GM21360 (cell line): Measurements from ENCODE around the gene PIP5K1B.

Experiments used
- ATAC-seq: cut with Tn5 transposase; IDR thresholded peaks from one replicate; pipeline ENCODE4 v1.9.1; 2021; ENCODE audit warnings: mild to moderate bottlenecking, moderate library complexity; ENCODE audit not compliant: unreplicated experiment

PIP5K1B gene

GRCh38 chr9:68762570-68762969 lies 57.5 kb downstream of the PIP5K1B start:
- ATAC-seq: no peak

- ATAC-seq: no peak
Measured at GRCh38 chr9:68763104-68763503, 58.1 kb downstream of the PIP5K1B start.

- ATAC-seq: no peak
Measured at GRCh38 chr9:68768619-68769018, 63.6 kb downstream of the PIP5K1B start.

- ATAC-seq: no peak
Measured at GRCh38 chr9:68769852-68770251, 64.8 kb downstream of the PIP5K1B start.

GRCh38 chr9:68771376-68771775 lies 66.3 kb downstream of the PIP5K1B start:
- ATAC-seq: no peak

- ATAC-seq: no peak
Measured at GRCh38 chr9:68775003-68775730, 70.1 kb downstream of the PIP5K1B start.

- no peak for ATAC-seq
Measured at GRCh38 chr9:68777070-68777763, 72.2 kb downstream of the PIP5K1B start.

- ATAC-seq: no peak
Measured at GRCh38 chr9:68778635-68779034, 73.6 kb downstream of the PIP5K1B start.

- peak; percentile 87 for ATAC-seq
Measured at GRCh38 chr9:68779558-68780379, 74.7 kb downstream of the PIP5K1B start.

- ATAC-seq: no peak
Measured at GRCh38 chr9:68780380-68780712, 75.3 kb downstream of the PIP5K1B start.

- no peak for ATAC-seq
Measured at GRCh38 chr9:68780720-68781119, 75.7 kb downstream of the PIP5K1B start.

- no peak for ATAC-seq
Measured at GRCh38 chr9:68781928-68782327, 76.9 kb downstream of the PIP5K1B start.

GRCh38 chr9:68782546-68782945 lies 77.5 kb downstream of the PIP5K1B start:
- no peak for ATAC-seq

GRCh38 chr9:68785965-68786364 lies 80.9 kb downstream of the PIP5K1B start:
- ATAC-seq: no peak

GRCh38 chr9:68791169-68791568 lies 86.1 kb downstream of the PIP5K1B start:
- ATAC-seq: no peak

- no peak for ATAC-seq
Measured at GRCh38 chr9:68793605-68794343, 88.7 kb downstream of the PIP5K1B start.

GRCh38 chr9:68794898-68795297 lies 89.9 kb downstream of the PIP5K1B start:
- ATAC-seq: no peak

- ATAC-seq: no peak
Measured at GRCh38 chr9:68795411-68795810, 90.4 kb downstream of the PIP5K1B start.

- ATAC-seq: no peak
Measured at GRCh38 chr9:68797116-68797515, 92.1 kb downstream of the PIP5K1B start.

GRCh38 chr9:68798423-68798822 lies 93.4 kb downstream of the PIP5K1B start:
- ATAC-seq: no peak

GRCh38 chr9:68800836-68801235 lies 95.8 kb downstream of the PIP5K1B start:
- ATAC-seq: no peak
